ENCODE measurements around the gene U2AF1L4. TPM values are rescaled to one million over a fixed set of nuclear protein-coding genes. Genes with fewer than 3 reads are reported as not detected.

The U2AF1L4 gene
- total and polyA plus RNA-seq, 10 of the 15 experiments (the other 5 are each of a cell fraction or from before 2014, with no cell fraction given): 7.9 to 21.6 (median 15.1) TPM

GRCh38 chr19:35708391-35708790, 36.8 kb downstream of the U2AF1L4 start:
- ATAC-seq (no peak), DNase-seq (ENCODE audit: low read depth, low spot score) (no peak), FAIRE-seq (no peak)
- intact Hi-C loops (cut with micrococcal nuclease; ENCODE audit: unreplicated experiment) (no loop called here), in situ Hi-C loops (cut with MboI) (no loop called here)
- Histone ChIP-seq H3K4me1 (ENCODE audit: control insufficient read depth, insufficient read depth, low read length) (peaks cover 28% of the 10 kb centered on the region), H3K27ac (ENCODE audit: control insufficient read depth, insufficient read depth) (no peak overlapping the region), H2AFZ (ENCODE audit: control insufficient read depth, low read depth, low read length) (no peak overlapping the region), H3K27me3 (replicated peaks in 1 of 2; ENCODE audit: control insufficient read depth in 2 of 2, insufficient read depth in 2 of 2, low read length in 1 of 2) (no peaks in the 10 kb centered on the region), H3K9me3 (replicated peaks; ENCODE audit: control insufficient read depth, insufficient read depth, low read length) (no peaks in the 10 kb centered on the region), H3K4me2 (ENCODE audit: control insufficient read depth, insufficient read depth) (no peak overlapping the region), H3K9ac (ENCODE audit: control insufficient read depth, insufficient read depth, low read length) (no peak overlapping the region), H4K20me1 (ENCODE audit: control insufficient read depth, insufficient read depth) (no peaks in the 10 kb centered on the region), H3K36me3 (ENCODE audit: control insufficient read depth in 2 of 2, insufficient read depth in 2 of 2, low read length in 1 of 2) (no peaks in the 10 kb centered on the region), H3K79me2 (ENCODE audit: control insufficient read depth, insufficient read depth, low read length) (peaks cover 12% of the 10 kb centered on the region), H3K4me3 (no peak overlapping the region)
- CTCF ChIA-PET: interaction anchor here (0.8 to 1.5 kb wide), 2 partner anchors 9 to 11 kb away, joined by 3 to 4 read pairs; no protein-coding TSS in a partner anchor
- 100% methylated on average over 1 of the region's 1 CpG for WGBS (ENCODE audit: insufficient coverage, insufficient replicate concordance, low lambda C conversion rate, missing lambda C conversion rate)
- RAD21 ChIA-PET (ENCODE audit: unreplicated experiment): interaction anchor here (1.4 kb wide), 1 partner anchor 11 kb away, joined by 5 read pairs; no protein-coding TSS in a partner anchor
- POLR2A ChIA-PET: interaction anchor here (0.6 to 12.1 kb wide), 4 partner anchors 9 to 192 kb away, joined by 4 to 516 read pairs (median 5); partner anchors contain the start of genes PSENEN, U2AF1L4 and ZBTB32
- SMC1A ChIA-PET (ENCODE audit: uncharacterized antibody, unreplicated experiment): interaction anchor here (1.0 to 2.5 kb wide), 3 partner anchors 8 to 13 kb away, joined by 3 to 13 read pairs (median 4); no protein-coding TSS in a partner anchor
- no TSS peak for BruUV-seq (replicated peaks)
- TF ChIP-seq ELK1 (IDR thresholded peaks at IDR 0.05; ENCODE audit: low read depth, low read length) (no peak), ATF3 (IDR thresholded peaks at IDR 0.05; ENCODE audit: borderline replicate concordance, extremely low read depth, low read depth, low read length) (no peak), WRNIP1 (IDR thresholded peaks at IDR 0.05; ENCODE audit: borderline replicate concordance, low read depth, low read length) (no peak), YY1 (IDR thresholded peaks at IDR 0.05; ENCODE audit: low read depth, low read length) (no peak), SMC3 (IDR thresholded peaks at IDR 0.05; ENCODE audit: borderline replicate concordance, low read length) (no peak)

All from GM12878 (cell line).